Activated T-cell treated with anti-CD3 and anti-CD28 coated beads for 48 hours (primary cell): ENCODE results near the gene THAP5.
A peak's percentile ranks its signal among the peaks of the same experiment; 100 is the strongest.

Experiments
- DNase-seq: peaks from one replicate; pipeline ENCODE4 v3.0.0-alpha.2; 2020; ENCODE audit warnings: low read depth

The THAP5 gene, protein sequence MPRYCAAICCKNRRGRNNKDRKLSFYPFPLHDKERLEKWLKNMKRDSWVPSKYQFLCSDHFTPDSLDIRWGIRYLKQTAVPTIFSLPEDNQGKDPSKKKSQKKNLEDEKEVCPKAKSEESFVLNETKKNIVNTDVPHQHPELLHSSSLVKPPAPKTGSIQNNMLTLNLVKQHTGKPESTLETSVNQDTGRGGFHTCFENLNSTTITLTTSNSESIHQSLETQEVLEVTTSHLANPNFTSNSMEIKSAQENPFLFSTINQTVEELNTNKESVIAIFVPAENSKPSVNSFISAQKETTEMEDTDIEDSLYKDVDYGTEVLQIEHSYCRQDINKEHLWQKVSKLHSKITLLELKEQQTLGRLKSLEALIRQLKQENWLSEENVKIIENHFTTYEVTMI

GRCh38 chr7:108569381-108570145, at the start of gene THAP5, which contains the start of gene DNAJB9:
Gene THAP5 (minus strand): TSS chr7:108569706. CDS start chr7:108569569, 137 bp downstream.
Gene DNAJB9 (plus strand): TSS chr7:108569874. CDS start chr7:108571727, 1,853 bp downstream.
- peak; percentile 97 for DNase-seq

GRCh38 chr7:108618056-108618455, 48.5 kb upstream of the THAP5 start:
- no peak for DNase-seq

DNA sequence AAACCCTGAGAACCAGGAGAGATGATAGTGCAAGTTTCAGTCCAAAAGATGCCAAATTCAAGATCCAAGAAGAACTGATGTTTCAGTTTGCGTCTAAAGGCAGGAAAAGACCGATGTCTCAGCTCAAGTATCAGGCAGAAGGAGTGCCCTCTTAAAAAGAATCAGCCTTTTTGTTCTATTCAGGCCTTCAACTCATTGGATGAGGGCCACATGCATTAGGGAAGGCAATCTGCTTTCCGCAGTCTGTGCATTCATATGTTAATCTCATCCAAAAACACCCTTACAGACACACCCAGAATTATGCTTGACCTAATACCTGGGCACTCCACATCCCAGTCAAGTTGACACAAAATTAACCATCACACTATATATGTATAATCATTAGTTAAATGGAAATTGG, 45.4 kb upstream of the THAP5 start:
- DNase-seq: no peak

- no peak for DNase-seq
Measured at GRCh38 chr7:108613949-108614381, 44.5 kb upstream of the THAP5 start.

- no peak for DNase-seq
Measured at GRCh38 chr7:108613147-108613948, 43.8 kb upstream of the THAP5 start.

DNA sequence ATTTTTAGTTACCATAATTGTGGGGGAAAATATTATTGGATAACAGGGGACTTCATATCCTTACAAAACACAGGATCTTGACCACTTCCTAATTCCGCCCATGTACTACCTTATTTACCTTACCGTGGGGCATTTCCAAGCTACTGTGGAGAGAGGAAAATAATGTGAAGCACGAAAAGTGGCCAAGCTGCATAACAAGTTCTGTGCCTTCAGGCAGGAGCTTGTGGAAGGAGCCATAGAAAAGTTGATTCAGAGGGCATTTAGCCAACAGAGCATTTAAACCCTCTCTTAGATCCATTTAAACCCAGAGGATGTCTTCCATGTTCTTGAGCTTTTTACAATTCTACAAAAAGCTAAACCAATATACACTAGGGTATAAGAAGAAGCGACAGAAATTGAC, 41.8 kb upstream of the THAP5 start:
- no peak for DNase-seq

DNA sequence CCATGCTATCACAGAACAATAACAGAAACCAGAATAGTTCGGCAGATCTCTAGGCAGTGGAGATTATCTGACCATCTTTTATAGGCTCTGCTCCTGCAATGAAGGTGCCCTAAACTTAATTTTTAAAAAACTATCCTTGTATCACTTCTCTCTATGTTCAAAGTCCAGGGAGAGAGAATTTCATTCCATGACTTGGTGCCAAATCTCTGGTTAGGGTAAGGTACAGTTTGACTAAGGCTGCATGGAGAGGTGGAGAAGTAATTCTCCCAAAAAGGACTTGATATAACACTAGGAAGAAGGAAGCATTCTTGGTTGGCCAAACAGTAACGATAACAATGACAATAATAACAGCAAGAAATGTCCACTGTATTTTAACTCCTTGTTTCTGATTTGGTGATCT, 40.1 kb upstream of the THAP5 start:
- DNase-seq: no peak

GRCh38 chr7:108605559-108606201, 36.2 kb upstream of the THAP5 start:
- DNase-seq: no peak

DNA sequence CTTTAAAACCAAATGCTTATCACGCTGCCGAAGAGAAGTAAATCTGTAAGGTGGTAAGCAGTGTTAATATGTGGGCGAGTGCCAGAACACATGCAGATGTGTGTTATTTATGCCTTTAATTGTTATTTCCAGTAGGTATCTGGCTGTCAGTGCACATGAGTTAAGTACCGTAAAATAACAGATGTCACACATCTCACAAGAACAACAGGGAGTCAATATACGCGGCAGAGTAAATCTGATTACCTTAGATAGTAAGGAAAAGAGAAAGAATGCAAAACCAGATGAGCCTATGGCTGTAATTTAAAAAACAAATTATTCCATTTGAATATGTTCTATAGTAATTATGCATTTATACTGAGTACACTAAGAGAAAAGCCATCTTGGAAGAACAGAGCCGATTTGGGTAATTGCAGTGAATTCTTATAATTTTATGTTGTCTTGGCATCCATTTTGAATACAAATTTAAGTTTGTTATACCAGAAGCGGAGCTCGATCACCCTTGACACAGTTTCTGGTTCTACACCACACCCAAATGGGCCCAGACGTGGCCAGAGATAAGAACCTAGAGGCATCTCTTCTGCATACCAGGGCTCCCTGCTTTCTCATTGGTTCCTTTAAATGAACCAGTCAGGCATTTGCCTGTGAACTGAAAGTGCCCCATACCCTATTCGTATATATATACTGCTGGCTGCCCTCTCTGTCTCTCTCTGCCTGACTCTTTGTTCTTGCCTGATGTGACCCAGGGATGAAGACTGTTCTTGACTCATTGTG, 35.0 kb upstream of the THAP5 start:
- no peak for DNase-seq

DNA sequence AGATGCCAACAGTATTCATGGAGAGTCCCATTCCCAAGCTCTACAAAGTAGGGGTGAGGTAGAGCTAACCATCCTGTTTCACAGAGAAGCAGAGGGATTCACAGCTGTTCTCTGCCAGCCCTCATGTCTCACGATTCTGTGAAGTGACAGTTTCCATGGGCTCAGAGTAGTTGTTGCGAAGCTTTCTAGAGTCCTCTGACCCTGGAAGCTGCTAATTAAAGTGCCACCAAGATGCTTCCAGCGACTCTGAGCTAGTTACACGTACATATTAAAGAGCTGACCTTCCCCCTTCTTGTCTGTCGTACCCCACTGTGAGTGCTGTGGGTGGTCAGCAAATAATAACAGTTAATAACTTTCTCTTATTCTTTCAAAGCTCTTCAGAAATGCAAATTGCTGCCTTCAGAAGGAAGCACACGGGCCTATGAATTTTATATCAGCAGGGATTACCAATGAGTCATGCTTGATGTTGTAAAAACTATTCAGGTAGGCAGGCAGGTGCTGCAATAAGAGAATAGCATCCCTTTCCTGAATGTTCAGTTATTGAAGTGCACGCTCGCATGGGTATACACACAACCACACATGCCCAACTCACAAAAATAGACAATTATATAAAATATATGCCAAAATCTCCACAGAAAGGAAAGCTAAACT, 34.3 kb upstream of the THAP5 start:
- DNase-seq: no peak

DNA sequence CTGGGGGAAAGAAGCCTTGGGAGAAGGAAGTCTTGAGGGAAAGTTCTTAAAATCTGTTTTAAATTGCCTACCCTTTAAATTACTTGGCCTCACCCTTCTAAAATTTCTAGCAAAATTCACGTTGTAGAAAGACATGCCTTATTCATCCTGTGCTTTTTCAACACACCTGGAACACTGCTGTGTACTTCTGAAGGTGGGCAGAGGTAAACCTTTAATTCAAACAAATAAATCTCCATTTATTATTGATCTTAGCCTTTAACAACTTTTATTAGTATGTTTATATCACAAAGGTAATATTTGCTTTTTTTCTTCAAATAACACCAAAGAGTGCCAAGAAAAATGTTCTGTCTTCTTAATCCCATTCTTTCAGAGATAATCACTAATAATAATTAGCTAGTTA, 30.9 kb upstream of the THAP5 start:
- DNase-seq: no peak

DNA sequence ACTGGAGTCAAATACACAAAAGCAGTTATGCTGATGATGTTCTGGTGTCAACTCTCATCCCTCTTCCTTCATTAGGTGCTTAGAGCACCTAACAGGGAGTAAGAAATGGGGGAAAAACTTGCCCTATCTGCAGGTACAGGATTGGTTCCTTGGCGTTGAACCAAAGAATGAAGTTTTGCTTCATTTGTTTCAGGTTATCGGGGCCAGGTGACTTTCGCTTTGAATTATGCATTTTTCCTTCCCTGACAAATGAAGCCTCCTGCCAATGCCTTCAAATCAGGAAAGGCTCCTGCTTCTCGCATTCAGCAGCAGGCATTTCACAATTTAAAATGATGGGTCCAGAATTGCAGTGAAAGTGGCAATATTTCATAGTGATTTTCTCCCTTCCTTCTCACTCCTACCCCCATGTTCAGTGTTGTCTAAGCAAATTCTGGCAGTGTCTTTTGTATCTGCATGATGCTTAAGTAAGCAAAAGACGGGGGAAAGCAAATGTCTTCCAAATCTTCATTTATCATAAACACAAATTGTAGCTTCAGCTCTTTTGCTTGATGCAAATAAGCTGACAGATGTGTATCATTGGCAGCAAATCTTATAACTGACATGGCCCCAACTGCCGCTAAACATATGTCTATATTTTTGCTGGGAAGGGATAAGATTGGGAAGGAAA, 29.5 kb upstream of the THAP5 start:
- DNase-seq: no peak

GRCh38 chr7:108598153-108598552, 28.6 kb upstream of the THAP5 start:
- DNase-seq: no peak

- DNase-seq: no peak
Measured at GRCh38 chr7:108596560-108596959, 27.1 kb upstream of the THAP5 start.

- DNase-seq: no peak
Measured at GRCh38 chr7:108592646-108593201, 23.2 kb upstream of the THAP5 start.

DNA sequence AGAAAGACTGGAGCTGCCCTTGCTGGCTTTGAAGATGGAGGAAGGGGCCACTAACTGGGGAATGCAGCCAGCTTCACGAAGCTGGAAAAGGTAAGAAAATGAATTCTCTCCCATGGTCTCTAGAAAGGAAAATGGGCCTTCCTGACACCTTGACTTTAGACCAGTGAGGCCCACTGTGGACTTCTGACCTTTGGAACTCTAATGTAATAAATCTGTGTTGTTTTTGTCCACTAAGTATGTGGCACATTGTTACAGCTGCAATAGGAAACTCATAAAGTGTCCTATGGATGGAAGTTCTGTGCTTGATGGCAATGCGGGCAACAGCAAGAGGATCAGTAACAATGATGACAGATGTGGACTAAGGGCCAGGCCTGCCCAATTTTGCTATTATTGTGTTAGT, 21.1 kb upstream of the THAP5 start:
- DNase-seq: no peak

DNA sequence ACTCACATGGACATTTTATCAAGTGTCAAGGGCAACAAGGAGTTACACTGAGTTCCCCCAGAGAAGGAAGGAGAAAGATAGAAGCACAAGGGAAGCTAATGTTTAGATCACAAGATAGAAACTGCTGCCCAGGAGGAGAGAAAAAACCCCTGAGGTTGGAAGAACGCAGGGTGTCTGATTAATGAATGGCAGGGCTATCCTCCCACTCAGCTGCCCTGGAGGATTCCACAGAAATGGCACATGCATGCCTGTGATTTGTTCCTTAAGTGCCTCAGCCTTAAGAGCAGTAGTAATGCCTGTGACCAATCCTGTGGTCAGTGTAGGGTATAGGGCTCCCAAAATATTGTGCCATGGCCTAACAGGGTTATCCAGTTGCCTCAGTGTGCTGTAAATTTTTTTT, 20.4 kb upstream of the THAP5 start:
- no peak for DNase-seq

GRCh38 chr7:108589199-108589598, 19.7 kb upstream of the THAP5 start:
- DNase-seq: no peak

DNA sequence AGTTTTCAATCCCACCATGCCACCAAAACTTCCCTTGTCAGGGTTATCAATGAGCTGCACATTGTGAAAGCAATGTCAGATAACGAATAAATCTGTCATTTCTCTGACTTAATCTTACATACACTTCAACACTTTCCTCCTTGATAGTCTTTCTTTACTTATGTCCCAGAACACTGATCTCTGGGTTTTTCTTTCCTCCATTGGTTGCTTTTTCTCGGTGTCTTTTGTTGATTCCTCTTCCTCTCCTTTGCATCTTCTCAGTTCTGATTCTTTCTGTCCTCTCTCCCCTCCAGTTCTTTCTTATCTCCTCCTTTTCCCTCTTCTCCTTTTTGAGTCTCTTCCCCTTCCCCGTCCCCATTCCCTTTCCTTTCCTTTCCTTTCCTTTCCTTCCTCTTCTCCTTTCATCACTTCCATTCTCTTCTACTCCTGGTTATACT, 16.8 kb upstream of the THAP5 start:
- no peak for DNase-seq

DNA sequence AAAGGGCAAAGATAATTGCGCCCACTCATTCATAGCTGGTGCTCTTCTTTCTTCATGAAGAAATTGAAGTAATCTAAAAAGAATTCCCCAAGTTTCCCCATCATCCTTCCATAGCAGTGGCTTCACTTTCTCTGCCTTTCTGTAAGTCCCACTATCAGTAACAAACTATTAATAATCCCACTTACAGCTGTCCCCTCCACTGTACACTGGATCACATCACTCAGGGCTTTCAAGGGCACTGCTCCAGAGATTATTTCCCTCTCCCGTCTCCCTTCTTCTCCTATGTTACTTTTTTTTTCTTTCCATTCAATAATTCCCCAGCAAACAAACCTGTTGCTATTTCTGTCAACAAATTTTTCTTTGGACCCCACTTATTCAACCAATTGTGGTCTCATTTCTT, 16.3 kb upstream of the THAP5 start:
- DNase-seq: no peak
